ENCODE results near the gene SETD6. TPM values are rescaled to one million over a fixed set of nuclear protein-coding genes. Genes with fewer than 3 reads are reported as not detected.

The SETD6 gene
- total RNA-seq, 1 experiment from 2014 or later, result 42.8 TPM

- peaks cover 32% of the 10 kb centered on the region for H3K36me3 Mint-ChIP-seq (ENCODE audit: insufficient read depth, unreplicated experiment)
- DNase-seq, result no peak
- H3K4me1 Mint-ChIP-seq (ENCODE audit: low read depth, unreplicated experiment), result peaks cover 28% of the 10 kb centered on the region
- BruUV-seq (replicated peaks), result no TSS peak
- intact Hi-C loops (cut with micrococcal nuclease; ENCODE audit: unreplicated experiment), result loop anchor here (5.0 to 10.0 kb wide), 2 partner anchors 149 to 373 kb away; partner anchors contain the start of gene CFAP20
- CTCF ChIA-PET, result no interaction called here
- no peak overlapping the region for H3K4me3 Mint-ChIP-seq (ENCODE audit: low read depth, unreplicated experiment)
- peaks cover 32% of the 10 kb centered on the region for H3K27me3 Mint-ChIP-seq (ENCODE audit: unreplicated experiment)
- H3K27ac Mint-ChIP-seq (ENCODE audit: unreplicated experiment), result no peak overlapping the region
- TF ChIP-seq CTCF (IDR thresholded peaks at IDR 0.05; ENCODE audit: unreplicated experiment), result no peak
- H3K9me3 Mint-ChIP-seq (ENCODE audit: low read depth, unreplicated experiment), result no peaks in the 10 kb centered on the region
Measured at GRCh38 chr16:58497935-58498334, 17.4 kb upstream of the SETD6 start.

GRCh38 chr16:58498341-58499091 is 16.8 kb upstream of the SETD6 start:
- intact Hi-C loops (cut with micrococcal nuclease; ENCODE audit: unreplicated experiment), result loop anchor here (5.0 to 10.0 kb wide), 2 partner anchors 149 to 374 kb away; partner anchors contain the start of gene CFAP20
- H3K36me3 Mint-ChIP-seq (ENCODE audit: insufficient read depth, unreplicated experiment), result peaks cover 35% of the 10 kb centered on the region
- CTCF ChIA-PET, result no interaction called here

DNA sequence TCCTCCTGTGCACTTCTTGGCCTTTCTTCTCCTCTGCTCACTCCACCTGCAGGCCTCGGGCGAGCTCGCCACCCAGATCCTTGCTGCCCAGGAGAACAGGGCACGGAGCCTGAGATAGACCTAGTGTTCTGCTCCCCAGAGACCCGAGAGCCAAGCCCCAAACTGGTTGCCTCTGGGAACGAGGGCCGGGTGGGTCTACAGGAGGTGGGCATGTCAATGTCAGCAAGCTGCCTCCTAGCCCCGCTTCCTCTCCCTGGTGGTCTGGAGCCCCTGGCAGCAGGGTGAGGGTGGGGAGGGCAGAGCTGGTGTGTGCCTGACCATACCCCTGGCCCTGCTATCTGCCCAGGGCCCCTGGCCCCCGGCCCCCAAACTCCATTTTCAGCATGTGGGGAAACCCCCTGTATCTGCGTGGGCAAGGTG is 16.2 kb upstream of the SETD6 start:
- Mint-ChIP-seq H3K27ac (ENCODE audit: unreplicated experiment) (no peak overlapping the region), H3K4me1 (ENCODE audit: low read depth, unreplicated experiment) (peaks cover 28% of the 10 kb centered on the region), H3K9me3 (ENCODE audit: low read depth, unreplicated experiment) (no peaks in the 10 kb centered on the region), H3K36me3 (ENCODE audit: insufficient read depth, unreplicated experiment) (peaks cover 35% of the 10 kb centered on the region), H3K4me3 (ENCODE audit: low read depth, unreplicated experiment) (no peak overlapping the region), H3K27me3 (ENCODE audit: unreplicated experiment) (peaks cover 28% of the 10 kb centered on the region)
- CTCF ChIA-PET, result interaction anchor here (0.5 kb wide), 1 partner anchor 50 kb away, joined by 4 read pairs; no protein-coding TSS in a partner anchor
- intact Hi-C loops (cut with micrococcal nuclease; ENCODE audit: unreplicated experiment), result loop anchor here (5.0 to 10.0 kb wide), 2 partner anchors 148 to 374 kb away; partner anchors contain the start of gene CFAP20
- BruUV-seq (replicated peaks), result no TSS peak
- no peak for DNase-seq
- no peak for TF ChIP-seq CTCF (IDR thresholded peaks at IDR 0.05; ENCODE audit: unreplicated experiment)

More at GRCh38 chr16:58498341-58499091, 16.8 kb upstream of the SETD6 start:
- no TSS peak for BruUV-seq (replicated peaks)
- H3K27me3 Mint-ChIP-seq (ENCODE audit: unreplicated experiment), result peaks cover 32% of the 10 kb centered on the region
- no peak overlapping the region for H3K4me3 Mint-ChIP-seq (ENCODE audit: low read depth, unreplicated experiment)
- TF ChIP-seq CTCF (IDR thresholded peaks at IDR 0.05; ENCODE audit: unreplicated experiment), result no peak
- no peak overlapping the region for H3K27ac Mint-ChIP-seq (ENCODE audit: unreplicated experiment)
- peaks cover 28% of the 10 kb centered on the region for H3K4me1 Mint-ChIP-seq (ENCODE audit: low read depth, unreplicated experiment)
- no peak for DNase-seq
- no peaks in the 10 kb centered on the region for H3K9me3 Mint-ChIP-seq (ENCODE audit: low read depth, unreplicated experiment)

- CTCF ChIA-PET, result interaction anchor here (0.5 to 1.2 kb wide), 3 partner anchors 12 to 257 kb away, joined by 3 to 4 read pairs (median 4); no protein-coding TSS in a partner anchor
- no peak within 1 kb of the TSS for H3K27ac Mint-ChIP-seq (ENCODE audit: unreplicated experiment)
- DNase-seq, result peak; percentile 70
- TF ChIP-seq CTCF (IDR thresholded peaks at IDR 0.05; ENCODE audit: unreplicated experiment), result no peak
- H3K27me3 Mint-ChIP-seq (ENCODE audit: unreplicated experiment), result peaks cover 21% of the 10 kb centered on the region
- intact Hi-C loops (cut with micrococcal nuclease; ENCODE audit: unreplicated experiment), result loop anchor here (5.0 to 10.0 kb wide), 2 partner anchors 148 to 375 kb away; partner anchors contain the start of gene CFAP20
- H3K4me1 Mint-ChIP-seq (ENCODE audit: low read depth, unreplicated experiment), result peaks cover 28% of the 10 kb centered on the region
- H3K9me3 Mint-ChIP-seq (ENCODE audit: low read depth, unreplicated experiment), result no peaks in the 10 kb centered on the region
- BruUV-seq (replicated peaks), result no TSS peak
- H3K36me3 Mint-ChIP-seq (ENCODE audit: insufficient read depth, unreplicated experiment), result peaks cover 35% of the 10 kb centered on the region
- H3K4me3 Mint-ChIP-seq (ENCODE audit: low read depth, unreplicated experiment), result peak within 1 kb of the TSS; percentile 67
Measured at GRCh38 chr16:58499615-58500351, 15.5 kb upstream of the SETD6 start, which contains the start of gene NDRG4. Gene NDRG4 (plus strand): TSS chr16:58500143. CDS start chr16:58500249, 106 bp downstream.
